HEK293T (cell line): ENCODE results near the gene CUEDC1.

Experiments used
- CTCF ChIA-PET: fragments of 350-600 bp; formaldehyde crosslinking; extraction: SDS; loops from one replicate; lab custom pipeline; 2021; ENCODE audit warnings: antibody characterized with exemption, inconsistent platforms; lab: Yijun Ruan, JAX
- POLR2A ChIA-PET: fragments of 350-600 bp; formaldehyde crosslinking; extraction: SDS; loops from one replicate; lab custom pipeline; 2020; ENCODE audit warnings: antibody characterized with exemption, inconsistent platforms; lab: Yijun Ruan, JAX
- DNase-seq: peaks from one replicate; pipeline ENCODE4 v3.0.0; 2012; ENCODE audit warnings: mixed read lengths; ENCODE audit errors: extremely low spot score
- ARNT ChIP-seq: fragments of 450-650 bp; IDR thresholded peaks from 2 replicates; pipeline ENCODE4 v1.6.1; 2017; ENCODE audit warnings: mild to moderate bottlenecking
- BHLHE40 ChIP-seq: fragments of 450-650 bp; IDR thresholded peaks from 2 replicates; pipeline ENCODE4 v1.6.1; 2016; ENCODE audit warnings: mild to moderate bottlenecking, moderate library complexity, borderline replicate concordance
- CTBP1 ChIP-seq: fragments of 450-650 bp; IDR thresholded peaks from 2 replicates; pipeline ENCODE4 v1.6.1; 2016; ENCODE audit warnings: borderline replicate concordance
- ELF4 ChIP-seq: fragments of 450-650 bp; IDR thresholded peaks from 2 replicates; pipeline ENCODE4 v1.6.1; 2017; ENCODE audit warnings: antibody characterized with exemption
- FOXA1 ChIP-seq: fragments of 450-650 bp; IDR thresholded peaks from 2 replicates; pipeline ENCODE4 v1.6.1; 2016; ENCODE audit warnings: mild to moderate bottlenecking
- FOXK2 ChIP-seq: fragments of 450-650 bp; IDR thresholded peaks from 2 replicates; pipeline ENCODE4 v1.6.1; 2016; ENCODE audit warnings: mild to moderate bottlenecking
- FOXM1 ChIP-seq: fragments of 450-650 bp; IDR thresholded peaks from 2 replicates; pipeline ENCODE4 v1.6.1; 2017; ENCODE audit warnings: mild to moderate bottlenecking, borderline replicate concordance
- HDGF ChIP-seq: fragments of 450-650 bp; IDR thresholded peaks from 2 replicates; pipeline ENCODE4 v1.6.1; 2017; ENCODE audit warnings: antibody characterized with exemption, borderline replicate concordance
- L3MBTL2 ChIP-seq: fragments of 450-650 bp; conservative IDR thresholded peaks from 2 replicates; pipeline ENCODE4 v1.6.1; 2016; ENCODE audit warnings: mild to moderate bottlenecking
- LEF1 ChIP-seq: fragments of 450-650 bp; IDR thresholded peaks from 2 replicates; pipeline ENCODE4 v1.6.1; 2017; ENCODE audit warnings: mild to moderate bottlenecking, borderline replicate concordance
- NFRKB ChIP-seq: fragments of 450-650 bp; IDR thresholded peaks from 2 replicates; pipeline ENCODE4 v1.6.1; 2016; ENCODE audit warnings: mild to moderate bottlenecking, moderate library complexity
- PKNOX1 ChIP-seq: fragments of 450-650 bp; IDR thresholded peaks from 2 replicates; pipeline ENCODE4 v1.6.1; 2016
- SP1 ChIP-seq: fragments of 450-650 bp; IDR thresholded peaks from 2 replicates; pipeline ENCODE4 v1.6.1; 2017
- SUZ12 ChIP-seq: fragments of 450-650 bp; IDR thresholded peaks from 2 replicates; pipeline ENCODE4 v1.6.1; 2016; ENCODE audit warnings: mild to moderate bottlenecking
- TARDBP ChIP-seq: fragments of 450-650 bp; IDR thresholded peaks from 2 replicates; pipeline ENCODE4 v1.6.1; 2016
- ZNF384 ChIP-seq: fragments of 450-650 bp; IDR thresholded peaks from 2 replicates; pipeline ENCODE4 v1.6.1; 2016

The CUEDC1 gene

GRCh38 chr17:57957120-57957850, 2.1 kb upstream of the CUEDC1 start:
- ChIA-PET CTCF (interaction anchor here (0.6 to 1.2 kb wide), 2 partner anchors 14 to 99 kb away, joined by 3 to 6 read pairs; no protein-coding TSS in a partner anchor), POLR2A (interaction anchor here (1.1 kb wide), 2 partner anchors 29 to 49 kb away, joined by 3 to 7 read pairs; no protein-coding TSS in a partner anchor)
- no peak for DNase-seq
- no peak for TF ChIP-seq FOXA1
- no peak for TF ChIP-seq ZNF384
- no peak for TF ChIP-seq LEF1
- no peak for TF ChIP-seq FOXM1
- TF ChIP-seq TARDBP, result no peak
- no peak for TF ChIP-seq ARNT
- no peak for TF ChIP-seq CTBP1
- TF ChIP-seq L3MBTL2, result no peak
- no peak for TF ChIP-seq FOXK2
- TF ChIP-seq SUZ12, result no peak
- no peak for TF ChIP-seq SP1
- no peak for TF ChIP-seq NFRKB
- TF ChIP-seq BHLHE40, result no peak
- no peak for TF ChIP-seq ELF4
- TF ChIP-seq PKNOX1, result no peak
- no peak for TF ChIP-seq HDGF

- ChIA-PET CTCF (interaction anchor here (0.6 to 1.4 kb wide), 7 partner anchors 17 to 98 kb away, joined by 3 to 4 read pairs (median 3); no protein-coding TSS in a partner anchor), POLR2A (interaction anchor here (0.7 to 3.0 kb wide), 9 partner anchors 17 to 58 kb away, joined by 3 to 24 read pairs (median 4); partner anchors contain the start of gene SRSF1)
- TF ChIP-seq SP1 (no peak), SUZ12 (no peak), LEF1 (no peak), ZNF384 (no peak), ELF4 (no peak), NFRKB (no peak), FOXM1 (no peak), PKNOX1 (no peak), FOXK2 (no peak), BHLHE40 (no peak), HDGF (no peak), TARDBP (no peak), FOXA1 (no peak), L3MBTL2 (no peak), ARNT (no peak), CTBP1 (no peak)
- no peak for DNase-seq
Measured at GRCh38 chr17:57956291-57957119, 1.3 kb upstream of the CUEDC1 start.

- TF ChIP-seq FOXA1, result no peak
- ChIA-PET POLR2A (interaction anchor here (0.7 to 3.0 kb wide), 17 partner anchors 11 to 80 kb away, joined by 3 to 24 read pairs (median 5); partner anchors contain the start of genes SRSF1 and VEZF1), CTCF (interaction anchor here (0.6 kb wide), 2 partner anchors 46 to 85 kb away, joined by 3 to 4 read pairs; no protein-coding TSS in a partner anchor)
- DNase-seq, result peak; percentile 82
Measured at GRCh38 chr17:57954397-57955182, 622 bp downstream of the CUEDC1 start.

GRCh38 chr17:57953705-57954396, 1.4 kb downstream of the CUEDC1 start:
- DNase-seq, result no peak
- POLR2A ChIA-PET, result interaction anchor here (0.7 to 3.0 kb wide), 15 partner anchors 10 to 104 kb away, joined by 3 to 24 read pairs (median 5); partner anchors contain the start of genes MRPS23, SRSF1 and VEZF1
- CTCF ChIA-PET, result interaction anchor here (0.6 kb wide), 1 partner anchor 84 kb away, joined by 4 read pairs; no protein-coding TSS in a partner anchor
- TF ChIP-seq SUZ12 (no peak), HDGF (no peak), TARDBP (no peak), CTBP1 (no peak), FOXA1 (no peak), NFRKB (no peak), ARNT (no peak), ZNF384 (no peak), LEF1 (no peak), PKNOX1 (no peak), FOXM1 (no peak), L3MBTL2 (no peak), BHLHE40 (no peak), FOXK2 (no peak), SP1 (no peak), ELF4 (no peak)
